CD4-positive, alpha-beta T cell (primary cell): ENCODE measurements around the gene RAET1G. TPM values are rescaled to one million over a fixed set of nuclear protein-coding genes. Genes with fewer than 3 reads are reported as not detected.

Experiments
- ATAC-seq: fragments of 200-7000 bp; cut with Tn5 transposase; one replicate; pipeline ENCODE4 v1.10.0; 2022; ENCODE audit warnings: mild to moderate bottlenecking; ENCODE audit not compliant: poor library complexity
- CTCF ChIA-PET: fragments of 350-600 bp; sonication (Branson Sonifier 250); formaldehyde crosslinking; loops from one replicate; lab custom pipeline; 2021; ENCODE audit warnings: antibody characterized with exemption, inconsistent platforms; lab: Charles Lee
- POLR2A ChIA-PET: fragments of 350-600 bp; sonication (Branson Sonifier 250); formaldehyde crosslinking; loops from one replicate; lab custom pipeline; 2021; ENCODE audit warnings: antibody characterized with exemption, inconsistent platforms; lab: Charles Lee
- DNase-seq, 14 experiments: peaks; one replicate each; pipeline ENCODE4 v3.0.0-alpha.2; 2013 to 2020; ENCODE audit warnings: mixed read lengths in 2 of 14
- H3K27ac ChIP-seq, 2 donors: one replicate each; pipeline versions ENCODE4 v1.5.1 to v1.7.0; 2013; ENCODE audit warnings: low read length in 2 of 2, low read depth in 1 of 2, mild to moderate bottlenecking in 1 of 2
- H3K27me3 ChIP-seq, 2 experiments: 1 replicate in 1 of 2; 2 replicates in 1 of 2; pipeline versions ENCODE4 v1.6.1 to v1.7.0; 2013; ENCODE audit warnings: low read length in 2 of 2, control low read depth in 1 of 2, mild to moderate bottlenecking in 1 of 2, moderate library complexity in 1 of 2; ENCODE audit not compliant: insufficient read depth in 2 of 2, control insufficient read depth in 1 of 2
- H3K36me3 ChIP-seq: one replicate; pipeline ENCODE4 v1.6.1; 2013; ENCODE audit warnings: low read length, control low read depth; ENCODE audit not compliant: insufficient read depth
- H3K4me1 ChIP-seq: one replicate; pipeline ENCODE4 v1.6.1; 2013; ENCODE audit warnings: low read length, control low read depth; ENCODE audit not compliant: insufficient read depth
- H3K4me3 ChIP-seq: one replicate; pipeline ENCODE4 v1.5.1; 2013; ENCODE audit warnings: mild to moderate bottlenecking, low read length, moderate library complexity
- H3K9me3 ChIP-seq, 2 experiments: 1 replicate in 1 of 2; 2 replicates in 1 of 2; pipeline versions ENCODE4 v1.6.1 to v1.7.0; 2013; ENCODE audit warnings: low read length in 2 of 2, mild to moderate bottlenecking in 2 of 2, control low read depth in 1 of 2, moderate library complexity in 1 of 2; ENCODE audit not compliant: control insufficient read depth in 1 of 2, insufficient read depth in 1 of 2
- H3K27ac Mint-ChIP-seq: one replicate; pipeline ENCODE4 v1.8.0; 2020; ENCODE audit warnings: mixed read lengths
- H3K27me3 Mint-ChIP-seq: one replicate; pipeline ENCODE4 v1.8.0; 2021; ENCODE audit warnings: mixed read lengths
- H3K36me3 Mint-ChIP-seq: one replicate; pipeline ENCODE4 v1.8.0; 2021; ENCODE audit warnings: low read depth, mixed read lengths
- H3K4me1 Mint-ChIP-seq: one replicate; pipeline ENCODE4 v1.8.0; 2021; ENCODE audit warnings: low read depth, mixed read lengths
- H3K4me3 Mint-ChIP-seq: one replicate; pipeline ENCODE4 v1.8.0; 2020; ENCODE audit warnings: mild to moderate bottlenecking, mixed read lengths
- H3K9me3 Mint-ChIP-seq: one replicate; pipeline ENCODE4 v1.8.0; 2020; ENCODE audit warnings: mixed read lengths
- intact Hi-C, 2 experiments: fragments of 100-400 bp; cut with DNase I in 1 of 2; cut with micrococcal nuclease in 1 of 2; formaldehyde crosslinking; loops; one replicate each; pipeline versions ENCODE4 v1.15.1 to v1.9.0; 2023 to 2025; cut with DNase I, micrococcal nuclease
- total RNA-seq, 174 experiments: library from RNA in 2 of 174; stranded (reverse) in 2 of 174; gene quantifications; one replicate each; pipeline ENCODE4 v1.2.3 and lab custom pipeline; 2021 to 2026
- TF ChIP-seq, protein P1 (sequence below): fragments of 200-600 bp; IDR thresholded peaks from one replicate; pipeline ENCODE4 v1.8.0; 2022; ENCODE audit warnings: antibody characterized with exemption, mild to moderate bottlenecking

RAET1G gene
- total RNA-seq, 2 experiments from 2014 or later, result not detected

DNA sequence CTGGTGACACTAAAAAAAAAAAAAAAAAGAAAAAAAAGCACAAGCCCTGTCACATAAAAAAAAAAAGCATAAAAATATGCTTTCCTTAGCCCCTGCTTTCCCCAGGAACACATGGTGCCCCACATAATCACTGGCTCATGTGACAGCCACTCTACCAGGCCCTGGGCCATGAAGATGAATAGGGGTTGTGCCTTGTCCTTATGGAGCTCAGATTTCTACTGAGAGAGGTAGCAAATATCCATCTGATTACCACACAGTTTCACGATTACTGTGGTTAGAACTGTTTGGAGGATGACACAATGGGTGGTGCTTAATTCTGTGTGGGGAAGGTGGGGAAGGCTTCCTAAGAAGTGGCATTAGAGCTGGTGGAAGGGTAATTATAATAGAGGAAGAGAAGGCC, 34.3 kb downstream of the RAET1G start:
- TF ChIP-seq, protein P1, sequence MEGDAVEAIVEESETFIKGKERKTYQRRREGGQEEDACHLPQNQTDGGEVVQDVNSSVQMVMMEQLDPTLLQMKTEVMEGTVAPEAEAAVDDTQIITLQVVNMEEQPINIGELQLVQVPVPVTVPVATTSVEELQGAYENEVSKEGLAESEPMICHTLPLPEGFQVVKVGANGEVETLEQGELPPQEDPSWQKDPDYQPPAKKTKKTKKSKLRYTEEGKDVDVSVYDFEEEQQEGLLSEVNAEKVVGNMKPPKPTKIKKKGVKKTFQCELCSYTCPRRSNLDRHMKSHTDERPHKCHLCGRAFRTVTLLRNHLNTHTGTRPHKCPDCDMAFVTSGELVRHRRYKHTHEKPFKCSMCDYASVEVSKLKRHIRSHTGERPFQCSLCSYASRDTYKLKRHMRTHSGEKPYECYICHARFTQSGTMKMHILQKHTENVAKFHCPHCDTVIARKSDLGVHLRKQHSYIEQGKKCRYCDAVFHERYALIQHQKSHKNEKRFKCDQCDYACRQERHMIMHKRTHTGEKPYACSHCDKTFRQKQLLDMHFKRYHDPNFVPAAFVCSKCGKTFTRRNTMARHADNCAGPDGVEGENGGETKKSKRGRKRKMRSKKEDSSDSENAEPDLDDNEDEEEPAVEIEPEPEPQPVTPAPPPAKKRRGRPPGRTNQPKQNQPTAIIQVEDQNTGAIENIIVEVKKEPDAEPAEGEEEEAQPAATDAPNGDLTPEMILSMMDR, result no peak
- no peaks in the 10 kb centered on the region for H3K36me3 Mint-ChIP-seq
- H3K27me3 Mint-ChIP-seq, result peaks cover 19% of the 10 kb centered on the region
- Histone ChIP-seq H3K27me3 (no peaks in the 10 kb centered on the region), H3K4me3 (no peak overlapping the region), H3K9me3 (no peaks in the 10 kb centered on the region), H3K4me1 (no peaks in the 10 kb centered on the region), H3K36me3 (no peaks in the 10 kb centered on the region), H3K27ac (no peak overlapping the region)
- ChIA-PET POLR2A (no interaction called here), CTCF (no interaction called here)
- intact Hi-C loops, result no loop called here
- H3K9me3 Mint-ChIP-seq, result no peaks in the 10 kb centered on the region
- no peak overlapping the region for H3K4me3 Mint-ChIP-seq
- no peaks in the 10 kb centered on the region for H3K4me1 Mint-ChIP-seq
- no peak overlapping the region for H3K27ac Mint-ChIP-seq
- ATAC-seq (no peak), DNase-seq (no peak)

DNA sequence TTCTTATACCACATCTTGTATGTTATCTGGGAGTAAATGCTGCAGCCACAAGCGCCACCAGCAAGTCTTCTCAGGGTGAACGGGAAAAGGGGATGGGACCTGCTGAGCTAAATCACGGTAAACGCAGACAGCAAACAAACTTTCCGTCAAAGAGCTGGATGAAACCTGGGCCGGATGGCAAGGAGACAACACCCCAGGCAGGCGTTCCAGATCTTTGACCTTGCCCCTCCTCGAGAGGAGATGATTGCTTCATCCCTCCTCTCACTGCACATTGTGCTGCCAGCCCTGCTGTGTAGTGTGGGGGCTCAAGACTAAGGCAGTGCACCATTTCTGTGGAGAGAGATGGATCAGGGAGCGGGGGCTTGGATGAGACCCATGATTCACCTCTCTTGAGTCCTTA, 34.8 kb downstream of the RAET1G start:
- Mint-ChIP-seq H3K4me3 (no peak overlapping the region), H3K27ac (no peak overlapping the region), H3K9me3 (no peaks in the 10 kb centered on the region), H3K4me1 (no peaks in the 10 kb centered on the region), H3K27me3 (peaks cover 21% of the 10 kb centered on the region), H3K36me3 (no peaks in the 10 kb centered on the region)
- POLR2A ChIA-PET, result no interaction called here
- H3K9me3 ChIP-seq, result no peaks in the 10 kb centered on the region
- DNase-seq (no peak), ATAC-seq (no peak)
- H3K27me3 ChIP-seq, result no peaks in the 10 kb centered on the region
- no peak overlapping the region for H3K27ac ChIP-seq
- H3K4me3 ChIP-seq, result no peak overlapping the region
- intact Hi-C loops, result no loop called here
- CTCF ChIA-PET, result no interaction called here
- TF ChIP-seq, protein P1, result no peak
- H3K4me1 ChIP-seq, result no peaks in the 10 kb centered on the region
- H3K36me3 ChIP-seq, result no peaks in the 10 kb centered on the region

DNA sequence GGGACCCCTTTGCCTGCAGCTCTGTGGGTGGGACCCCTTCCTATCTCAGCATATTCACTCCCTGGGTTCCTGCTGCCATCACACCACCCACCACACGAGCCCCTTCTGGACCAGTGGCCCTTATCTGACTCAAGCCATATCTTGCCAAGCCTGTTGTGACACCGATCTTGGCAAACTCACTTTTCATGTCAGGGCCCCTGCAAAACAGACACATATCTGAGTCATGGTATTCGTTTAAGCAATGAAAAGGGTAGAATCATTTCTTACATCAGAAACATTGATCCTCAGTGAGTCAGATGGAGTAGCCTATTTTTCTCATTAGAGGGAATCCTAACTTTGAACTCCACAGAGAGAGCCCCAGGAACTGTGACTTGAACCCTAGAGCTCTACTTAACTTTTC, 35.6 kb downstream of the RAET1G start:
- Mint-ChIP-seq H3K9me3 (no peaks in the 10 kb centered on the region), H3K4me1 (no peaks in the 10 kb centered on the region), H3K27ac (no peak overlapping the region), H3K36me3 (no peaks in the 10 kb centered on the region), H3K4me3 (no peak overlapping the region), H3K27me3 (peaks cover 21% of the 10 kb centered on the region)
- intact Hi-C loops, result no loop called here
- ChIA-PET POLR2A (no interaction called here), CTCF (no interaction called here)
- ATAC-seq, result no peak
- Histone ChIP-seq H3K4me1 (no peaks in the 10 kb centered on the region), H3K4me3 (no peak overlapping the region), H3K36me3 (no peaks in the 10 kb centered on the region), H3K27me3 (no peaks in the 10 kb centered on the region), H3K9me3 (no peaks in the 10 kb centered on the region), H3K27ac (no peak overlapping the region)
- TF ChIP-seq, protein P1, result no peak
- DNase-seq, result no peak
